Esophagus (tissue), 2 donors: ENCODE data around the gene SCIN. TPM values are rescaled to one million over a fixed set of nuclear protein-coding genes. Genes with fewer than 3 reads are reported as not detected.
"Not testable (repeated sequence)": the region's sequence is repeated elsewhere in the genome, so short reads cannot be mapped to it uniquely, and the experiment has no call there.

Experiments used
- H3K27ac ChIP-seq, 2 donors: one replicate each; pipeline ENCODE4 v1.5.1; 2013; ENCODE audit warnings: low read depth in 2 of 2, mild to moderate bottlenecking in 2 of 2, inconsistent platforms in 1 of 2, low read length in 1 of 2, moderate library complexity in 1 of 2
- H3K27me3 ChIP-seq, 2 donors: one replicate each; pipeline ENCODE4 v1.6.1; 2013; ENCODE audit warnings: low read length in 2 of 2, control low read depth in 1 of 2, mild to moderate bottlenecking in 1 of 2; ENCODE audit not compliant: insufficient read depth in 2 of 2, control insufficient read depth in 1 of 2
- H3K36me3 ChIP-seq, 2 donors: one replicate each; pipeline ENCODE4 v1.6.1; 2013; ENCODE audit warnings: low read length in 1 of 2; ENCODE audit not compliant: control insufficient read depth in 2 of 2, insufficient read depth in 2 of 2
- H3K4me1 ChIP-seq, 2 donors: one replicate each; pipeline ENCODE4 v1.6.1; 2013; ENCODE audit warnings: low read length in 1 of 2; ENCODE audit not compliant: control insufficient read depth in 2 of 2, insufficient read depth in 2 of 2
- H3K4me3 ChIP-seq, 2 donors: one replicate each; pipeline ENCODE4 v1.5.1; 2013; ENCODE audit warnings: low read length in 2 of 2, mild to moderate bottlenecking in 2 of 2, low read depth in 1 of 2, moderate library complexity in 1 of 2
- H3K9me3 ChIP-seq, 2 donors: one replicate each; pipeline ENCODE4 v1.6.1; 2013; ENCODE audit warnings: mild to moderate bottlenecking in 2 of 2, low read depth in 1 of 2, low read length in 1 of 2, moderate library complexity in 1 of 2; ENCODE audit not compliant: control insufficient read depth in 2 of 2, insufficient read depth in 1 of 2
- WGBS, 2 donors: extraction: QIAGEN DNeasy Blood & Tissue Kit; methylation state at CpG; one replicate each; pipeline ENCODE4 v1.1.7; 2013; 5-methylcytosine and 5-hydroxymethylcytosine counted together
- polyA plus RNA-seq, 2 donors: library from polyadenylated mRNA; stranded (reverse); fragments of 200-250 nt; gene quantifications; one replicate each; pipeline ENCODE4 v1.2.3, GENCODE V29; 2013
- donor health status: healthy with polysubstance abuse.
- donor health status: Bipolar disorder and iron deficiency.

The SCIN gene
- polyA plus RNA-seq, 2 donors: 10.4 to 22.3 TPM

DNA sequence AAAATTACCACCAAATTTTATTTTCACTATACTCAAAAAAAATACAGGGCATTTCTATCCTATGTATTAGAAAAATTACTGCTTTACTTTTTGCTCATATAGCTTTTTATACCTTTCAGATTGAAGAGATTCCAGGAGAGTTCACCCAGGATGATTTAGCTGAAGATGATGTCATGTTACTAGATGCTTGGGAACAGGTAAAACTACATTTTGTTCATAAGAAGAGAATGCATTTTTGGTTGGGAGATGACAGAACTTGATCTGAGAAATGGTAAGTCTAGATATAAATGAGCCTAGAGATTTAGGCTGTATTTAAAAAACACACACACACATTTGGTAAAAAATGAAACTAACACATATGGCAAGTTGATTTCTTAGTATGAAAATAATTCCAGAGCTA is 78.8 kb downstream of the SCIN start:
- no peaks in the 10 kb centered on the region for H3K9me3 ChIP-seq
- no peak overlapping the region for H3K27ac ChIP-seq
- H3K36me3 ChIP-seq: no peaks in the 10 kb centered on the region
- no peak overlapping the region for H3K4me3 ChIP-seq
- no peaks in the 10 kb centered on the region for H3K27me3 ChIP-seq
- H3K4me1 ChIP-seq: no peaks in the 10 kb centered on the region

DNA sequence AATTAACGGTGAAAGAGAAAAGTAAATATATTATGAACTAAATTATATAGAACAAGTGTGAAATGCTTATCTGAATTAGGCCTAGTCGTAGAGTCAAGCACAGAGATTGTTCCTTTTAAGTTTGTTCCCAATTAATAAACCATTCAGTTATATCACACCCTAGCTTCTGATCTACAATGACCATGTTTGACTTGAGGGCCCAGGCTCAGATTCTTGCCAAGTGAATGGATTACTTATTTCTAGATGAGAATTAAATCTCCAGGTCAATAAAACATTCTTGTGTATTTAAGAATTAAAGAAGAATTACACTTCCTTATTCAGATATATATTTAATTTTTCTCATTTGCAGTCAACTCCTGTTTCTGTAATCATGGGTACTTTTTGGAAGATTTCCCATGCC is 79.6 kb downstream of the SCIN start:
- H3K27ac ChIP-seq: no peak overlapping the region
- WGBS, 2 donors: 61 to 62% methylated on average over 2 of the region's 2 CpGs
- H3K36me3 ChIP-seq: no peaks in the 10 kb centered on the region
- no peaks in the 10 kb centered on the region for H3K9me3 ChIP-seq
- no peaks in the 10 kb centered on the region for H3K27me3 ChIP-seq
- no peak overlapping the region for H3K4me3 ChIP-seq
- H3K4me1 ChIP-seq: no peaks in the 10 kb centered on the region

DNA sequence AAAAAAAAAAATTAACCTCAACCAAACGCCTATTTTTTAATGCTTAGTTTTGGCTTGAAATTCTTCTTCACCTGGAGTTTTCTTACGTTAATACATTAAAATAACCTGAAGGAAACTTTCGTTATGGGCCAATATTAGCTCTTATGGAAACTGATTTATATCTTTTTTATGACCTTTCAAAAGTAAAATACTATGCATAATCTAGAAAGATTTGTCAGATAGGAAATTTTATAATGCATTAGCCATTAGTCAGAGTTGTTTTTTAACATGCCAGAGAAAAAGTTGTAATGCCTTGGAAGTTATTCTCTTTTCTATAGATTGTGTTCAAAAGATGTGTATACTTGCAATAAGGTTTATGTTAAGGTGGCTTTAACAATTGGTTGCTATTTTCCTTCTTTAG is 82.6 kb downstream of the SCIN start:
- 72 to 76% methylated on average over 3 of the region's 3 CpGs for WGBS, 2 donors
- no peak overlapping the region for H3K27ac ChIP-seq
- no peaks in the 10 kb centered on the region for H3K27me3 ChIP-seq
- H3K4me3 ChIP-seq: no peak overlapping the region
- H3K4me1 ChIP-seq: no peaks in the 10 kb centered on the region
- H3K9me3 ChIP-seq: no peaks in the 10 kb centered on the region
- no peaks in the 10 kb centered on the region for H3K36me3 ChIP-seq

DNA sequence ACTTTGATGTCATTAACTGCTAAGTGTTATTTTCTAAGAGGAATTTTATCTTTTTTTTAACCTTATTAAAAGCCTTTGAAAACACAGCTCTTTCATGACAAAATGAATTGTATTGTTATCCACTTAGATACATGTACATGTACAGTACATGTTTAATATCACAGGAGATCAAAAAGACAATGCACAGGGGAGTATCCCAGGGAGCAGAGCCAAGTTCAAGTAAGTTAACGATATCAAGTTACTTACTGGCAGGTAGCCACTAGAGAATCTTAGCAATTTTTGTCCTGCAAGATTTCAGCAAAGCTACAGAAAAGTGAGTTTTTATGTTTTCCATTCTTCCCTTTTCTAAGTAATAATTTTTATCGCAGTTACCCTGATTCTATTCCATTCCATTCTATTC is 83.0 kb downstream of the SCIN start:
- no peak overlapping the region for H3K4me3 ChIP-seq
- 63 to 64% methylated on average over 2 of the region's 2 CpGs for WGBS, 2 donors
- no peaks in the 10 kb centered on the region for H3K4me1 ChIP-seq

DNA sequence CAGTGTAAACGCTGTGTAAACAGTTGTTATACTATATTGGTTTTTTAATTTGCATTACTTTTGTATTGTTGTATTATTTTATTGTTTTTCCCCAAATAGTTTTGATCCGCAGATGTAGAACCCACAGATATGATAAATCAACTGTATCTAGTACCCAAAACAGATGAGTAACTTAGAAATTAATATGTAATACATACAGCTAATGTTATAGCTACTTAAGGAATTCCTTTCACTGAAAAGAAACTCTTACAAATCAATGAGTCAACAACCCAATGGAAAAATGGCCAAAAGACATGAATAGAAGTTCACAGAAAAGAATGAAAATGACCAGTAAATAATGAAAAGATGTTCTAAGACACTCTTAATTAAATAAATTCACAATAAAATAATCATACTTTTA is 84.6 kb downstream of the SCIN start:
- Histone ChIP-seq H3K36me3 (no peaks in the 10 kb centered on the region), H3K9me3 (no peaks in the 10 kb centered on the region), H3K4me1 (no peaks in the 10 kb centered on the region), H3K4me3 (no peak overlapping the region), H3K27ac (no peak overlapping the region), H3K27me3 (no peaks in the 10 kb centered on the region)
- 98% methylated on average over 2 of the region's 2 CpGs for WGBS, 2 donors

More for the DNA sequence above, 83.0 kb downstream of the SCIN start:
- Histone ChIP-seq H3K9me3 (no peaks in the 10 kb centered on the region), H3K27ac (no peak overlapping the region), H3K27me3 (no peaks in the 10 kb centered on the region), H3K36me3 (no peaks in the 10 kb centered on the region)

DNA sequence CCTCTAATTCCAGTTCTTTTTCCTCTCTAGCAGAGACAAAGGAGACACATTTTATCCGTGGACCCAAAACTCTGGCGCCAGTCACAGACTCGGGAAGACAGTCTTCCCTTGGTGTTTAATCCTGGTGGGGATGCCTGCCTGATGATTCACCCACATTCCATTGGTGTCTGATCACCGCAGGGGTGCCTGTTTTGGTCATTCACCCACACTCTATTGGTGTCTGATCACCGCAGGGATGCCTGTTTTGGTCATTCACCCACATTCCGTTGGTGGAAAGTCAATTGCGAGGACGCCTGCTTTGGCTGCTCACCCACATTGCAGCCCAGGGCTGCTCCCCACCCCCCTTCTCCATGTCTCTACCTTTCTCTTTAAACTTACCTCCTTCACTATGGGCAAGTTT is 89.9 kb downstream of the SCIN start:
- not testable (repeated sequence) for H3K36me3 ChIP-seq, H3K27me3 ChIP-seq, H3K4me1 ChIP-seq, H3K9me3 ChIP-seq, H3K4me3 ChIP-seq, H3K27ac ChIP-seq
- WGBS, 2 donors: 46 to 54% methylated on average over 8 of the region's 8 CpGs

DNA sequence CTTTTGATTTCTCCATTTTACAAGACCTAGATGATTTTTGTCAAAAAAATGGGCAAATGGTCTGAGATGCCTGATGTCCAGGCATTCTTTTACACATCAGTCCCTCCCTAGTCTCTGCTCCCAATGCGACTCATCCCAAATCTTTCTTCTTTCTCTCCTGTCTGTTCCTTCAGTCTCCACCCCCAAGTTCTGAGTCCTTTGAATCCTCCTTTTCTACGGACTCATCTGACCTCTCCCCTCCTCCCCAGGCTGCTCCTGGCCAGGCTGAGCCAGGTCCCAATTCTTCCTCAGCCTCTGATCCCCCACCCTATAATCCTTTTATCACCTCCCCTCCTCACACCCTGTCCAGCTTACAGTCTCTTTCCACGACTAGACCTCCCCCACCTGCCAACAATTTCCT is 90.5 kb downstream of the SCIN start:
- not testable (repeated sequence) for H3K27me3 ChIP-seq, H3K4me3 ChIP-seq, H3K36me3 ChIP-seq, H3K4me1 ChIP-seq, H3K27ac ChIP-seq, H3K9me3 ChIP-seq
- 72 to 80% methylated on average over 3 of the region's 3 CpGs for WGBS, 2 donors

DNA sequence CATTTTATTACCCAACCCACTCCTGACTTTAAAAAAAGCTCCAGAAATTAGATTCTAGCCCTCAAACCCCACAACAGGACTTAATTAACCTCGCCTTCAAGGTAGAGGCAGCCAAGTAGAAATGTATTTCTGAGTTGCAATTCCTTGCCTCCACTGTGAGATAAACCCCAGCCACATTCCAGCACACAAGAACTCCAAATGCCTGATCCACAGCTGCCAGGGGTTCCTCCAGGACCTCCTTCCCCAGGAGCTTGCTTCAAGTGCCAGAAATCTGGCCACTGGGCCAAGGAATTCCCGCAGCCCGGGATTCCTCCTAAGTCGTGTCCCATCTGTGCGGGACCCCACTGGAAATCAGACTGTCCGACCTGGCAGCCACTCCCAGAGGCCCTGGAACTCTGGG is 91.1 kb downstream of the SCIN start:
- no peaks in the 10 kb centered on the region for H3K9me3 ChIP-seq
- no peak overlapping the region for H3K4me3 ChIP-seq
- no peaks in the 10 kb centered on the region for H3K27me3 ChIP-seq
- WGBS, 2 donors: 81 to 87% methylated on average over 6 of the region's 6 CpGs
- no peaks in the 10 kb centered on the region for H3K36me3 ChIP-seq
- no peak overlapping the region for H3K27ac ChIP-seq
- no peaks in the 10 kb centered on the region for H3K4me1 ChIP-seq

DNA sequence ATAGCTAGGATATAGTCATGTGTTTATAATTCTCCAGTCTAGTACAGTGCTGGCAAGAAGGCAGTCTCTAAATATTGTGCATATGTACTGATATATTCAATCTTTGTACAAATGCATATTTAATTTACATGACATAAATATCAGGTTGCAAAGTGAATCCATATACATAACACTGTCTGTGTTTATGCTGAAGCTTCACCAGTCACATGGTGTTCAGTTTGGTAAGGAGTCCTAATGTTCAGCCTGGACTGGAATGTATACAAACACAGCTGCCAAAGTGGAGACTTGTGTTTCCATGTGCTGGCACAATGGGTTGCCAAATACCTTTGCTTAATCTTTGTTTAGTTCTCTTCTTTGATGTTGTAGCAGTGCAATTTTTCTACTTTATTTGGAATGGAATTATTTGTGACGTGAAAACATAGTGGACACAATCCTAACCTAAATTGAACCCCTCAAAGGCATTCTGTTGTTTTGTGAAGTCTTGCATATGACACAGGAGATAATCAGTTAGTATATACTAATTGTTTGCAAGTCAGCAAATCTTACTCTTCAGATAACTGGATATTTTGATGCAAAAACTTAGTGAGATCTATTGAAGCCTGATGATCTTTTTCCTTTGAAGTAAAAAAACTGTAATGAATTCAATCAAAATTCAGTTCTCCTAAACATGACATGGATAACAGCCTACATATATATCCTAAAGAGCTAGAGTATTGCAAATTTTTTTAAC is 99.6 kb downstream of the SCIN start:
- 17 to 44% methylated on average over 1 of the region's 1 CpG for WGBS, 2 donors
- no peak overlapping the region for H3K4me3 ChIP-seq
- H3K36me3 ChIP-seq: no peaks in the 10 kb centered on the region
- peaks cover 0 to 2% of the 10 kb centered on the region in 2 donors for H3K4me1 ChIP-seq
- no peaks in the 10 kb centered on the region for H3K9me3 ChIP-seq
- H3K27me3 ChIP-seq: no peaks in the 10 kb centered on the region
- H3K27ac ChIP-seq: no peak overlapping the region

DNA sequence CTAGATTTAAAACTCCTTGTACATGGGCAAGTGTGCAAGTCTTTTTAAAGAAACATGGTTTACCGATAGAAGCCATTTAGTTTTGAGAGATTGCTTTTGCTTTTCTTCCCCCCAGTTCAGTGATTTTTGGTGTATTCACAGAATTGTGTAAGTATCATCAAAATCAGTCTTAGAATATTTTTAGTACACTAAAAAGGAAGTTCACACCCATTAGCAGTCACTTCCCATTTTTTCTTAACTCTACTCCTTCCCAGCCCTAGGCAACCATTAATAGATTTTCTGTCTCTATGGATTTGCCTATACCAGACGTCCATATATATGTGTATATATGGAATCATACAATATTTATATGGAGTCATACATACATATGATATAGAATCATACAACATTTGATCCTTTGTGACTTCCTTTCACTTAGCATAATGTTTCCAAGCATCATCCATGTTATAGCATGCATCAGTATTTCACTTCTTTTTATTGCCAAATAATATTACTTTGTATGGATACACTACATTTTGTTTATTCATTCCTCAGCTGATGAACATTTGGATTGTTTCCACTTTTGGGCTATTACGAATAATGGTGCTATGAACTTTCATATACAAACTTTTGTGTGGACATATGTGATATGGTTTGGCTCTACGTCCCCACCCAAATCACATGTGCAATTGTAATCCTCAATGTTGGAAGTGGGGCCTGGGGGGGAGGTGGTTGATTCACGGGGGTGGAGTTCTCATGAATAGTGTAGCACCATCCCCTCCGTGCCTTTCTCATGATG is 100.4 kb downstream of the SCIN start:
- H3K36me3 ChIP-seq: no peaks in the 10 kb centered on the region
- H3K9me3 ChIP-seq: no peaks in the 10 kb centered on the region
- peaks cover 0 to 2% of the 10 kb centered on the region in 2 donors for H3K4me1 ChIP-seq
- no peak overlapping the region for H3K4me3 ChIP-seq
- no peak overlapping the region for H3K27ac ChIP-seq
- 57 to 75% methylated on average over 6 of the region's 6 CpGs for WGBS, 2 donors
- no peaks in the 10 kb centered on the region for H3K27me3 ChIP-seq
